HepG2 (cell line): ENCODE results near the gene KATNB1. TPM values are rescaled to one million over a fixed set of nuclear protein-coding genes. Genes with fewer than 3 reads are reported as not detected.

Experiments used
- ATAC-seq: fragments of 200-7000 bp; cut with Tn5 transposase; 3 replicates; pipeline ENCODE4 v1.9.1; 2020; ENCODE audit warnings: mild to moderate bottlenecking, moderate library complexity
- BruUV-seq: library from RNA; stranded (reverse); fragments of 400-500 nt; replicated peaks from 2 replicates; lab custom pipeline; 2021; lab: Mats Ljungman, UMichigan
- CTCF ChIA-PET: fragments of 300-600 bp; formaldehyde crosslinking; extraction: SDS; loops from one replicate; lab custom pipeline; 2021; ENCODE audit warnings: low total read pairs, inconsistent platforms, low intra/inter-chr PET ratio; lab: Yijun Ruan, JAX
- POLR2A ChIA-PET: fragments of 350-600 bp; sonication (Branson Sonifier 250); formaldehyde crosslinking; loops from one replicate; lab custom pipeline; 2020; ENCODE audit warnings: antibody characterized with exemption, inconsistent platforms; lab: Yijun Ruan, JAX
- DNase-seq: peaks from one replicate; pipeline ENCODE4 v3.0.0-alpha.2; 2015; ENCODE audit warnings: low spot score
- FAIRE-seq: peaks from 3 replicates; lab custom pipeline; 2011; peaks lifted over from hg19 to GRCh38; lab: Jason Lieb, UNC
- H2AFZ ChIP-seq: one replicate; pipeline ENCODE4 v1.6.1; 2011; ENCODE audit warnings: low read length, inconsistent platforms
- H3K27ac ChIP-seq: fragments of 300-600 bp; 3 replicates; pipeline ENCODE4 v1.8.0; 2011; ENCODE audit warnings: mixed run types, mild to moderate bottlenecking, mixed read lengths, low read length, inconsistent platforms; ENCODE audit not compliant: insufficient read depth; ENCODE audit errors: extremely low read length
- H3K27me3 ChIP-seq, 2 experiments: fragments of 200-600 bp in 1 of 2; 2 replicates in 1 of 2; 3 replicates in 1 of 2; pipeline versions ENCODE4 v1.6.0 to v1.8.0; 2011; ENCODE audit warnings: low read length in 2 of 2, mild to moderate bottlenecking in 2 of 2, moderate library complexity in 2 of 2, inconsistent platforms in 1 of 2; ENCODE audit not compliant: insufficient read depth in 2 of 2, control insufficient read depth in 1 of 2
- H3K36me3 ChIP-seq, 2 experiments: fragments of 200-600 bp in 1 of 2; replicated peaks in 1 of 2; 2 replicates in 1 of 2; 3 replicates in 1 of 2; pipeline versions ENCODE4 v1.5.1 to v1.8.0; 2011; ENCODE audit warnings: low read length in 2 of 2, inconsistent platforms in 1 of 2; ENCODE audit not compliant: insufficient read depth in 2 of 2, control insufficient read depth in 1 of 2
- H3K4me1 ChIP-seq: 2 replicates; pipeline ENCODE4 v1.5.1; 2012; ENCODE audit warnings: low read length, inconsistent platforms; ENCODE audit not compliant: insufficient read depth
- H3K4me2 ChIP-seq: 2 replicates; pipeline ENCODE4 v1.6.0; 2011; ENCODE audit warnings: low read depth, low read length, inconsistent platforms
- H3K4me3 ChIP-seq, 3 experiments: fragments of 200-600 bp in 1 of 3; sonication (generic), shearing (Covaris generic) in 1 of 3; replicated peaks in 1 of 3; 2 replicates each; pipeline ENCODE4 v1.5.1; 2011 to 2016; ENCODE audit warnings: low read length in 3 of 3, inconsistent platforms in 2 of 3, low read depth in 2 of 3, mild to moderate bottlenecking in 2 of 3, control low read depth in 1 of 3, mixed read lengths in 1 of 3; ENCODE audit not compliant: insufficient read depth in 1 of 3
- H3K79me2 ChIP-seq: one replicate; pipeline ENCODE4 v1.6.1; 2011; ENCODE audit warnings: low read length, inconsistent platforms; ENCODE audit not compliant: insufficient read depth
- H3K9ac ChIP-seq: 2 replicates; pipeline ENCODE4 v1.6.0; 2011; ENCODE audit warnings: mild to moderate bottlenecking, low read depth, low read length, inconsistent platforms; ENCODE audit not compliant: insufficient read depth
- H3K9me3 ChIP-seq: 2 replicates; pipeline ENCODE4 v1.5.1; 2012; ENCODE audit warnings: mild to moderate bottlenecking, low read length
- H4K20me1 ChIP-seq: 2 replicates; pipeline ENCODE4 v1.6.0; 2011; ENCODE audit warnings: inconsistent platforms, mild to moderate bottlenecking, low read length, moderate library complexity; ENCODE audit not compliant: insufficient read depth
- EHMT2 ChIP-seq: fragments of 200-600 bp; sonication (generic); IDR thresholded peaks from 2 replicates; pipeline ENCODE4 v1.7.0; 2017; ENCODE audit warnings: antibody characterized with exemption, low read depth, low read length, borderline replicate concordance
- GATAD2A ChIP-seq: IDR thresholded peaks from 2 replicates; pipeline ENCODE4 v1.6.1; 2016
- GFI1 ChIP-seq: sonication (generic); formaldehyde crosslinking; IDR thresholded peaks from 2 replicates; pipeline ENCODE4 v1.5.0; 2020; ENCODE audit warnings: missing genetic modification reagents, mild to moderate bottlenecking, borderline replicate concordance
- JUND ChIP-seq: sonication (generic); formaldehyde crosslinking; IDR thresholded peaks from 2 replicates; pipeline ENCODE4 v1.8.0; 2022; ENCODE audit warnings: mild to moderate bottlenecking, missing genetic modification reagents
- MEF2D ChIP-seq: sonication (generic); formaldehyde crosslinking; IDR thresholded peaks from 2 replicates; pipeline ENCODE4 v1.5.1; 2020; ENCODE audit warnings: mild to moderate bottlenecking, missing genetic modification reagents
- ZBTB33 ChIP-seq: sonication (generic); formaldehyde crosslinking; IDR thresholded peaks from 2 replicates; pipeline ENCODE4 v1.4.0; 2020; ENCODE audit warnings: missing genetic modification reagents
- ZBTB38 ChIP-seq: sonication (generic); formaldehyde crosslinking; IDR thresholded peaks from 2 replicates; pipeline ENCODE4 v1.5.1; 2020; ENCODE audit warnings: mild to moderate bottlenecking, missing genetic modification reagents
- ZNF121 ChIP-seq: sonication (generic); formaldehyde crosslinking; IDR thresholded peaks from 2 replicates; pipeline ENCODE4 v1.5.0; 2020; ENCODE audit warnings: mild to moderate bottlenecking, missing genetic modification reagents
- ZNF431 ChIP-seq: sonication (generic); formaldehyde crosslinking; IDR thresholded peaks from 2 replicates; pipeline ENCODE4 v1.9.0; 2022; ENCODE audit warnings: missing genetic modification reagents, low read depth, mild to moderate bottlenecking, borderline replicate concordance
- ZNF687 ChIP-seq: sonication (generic); formaldehyde crosslinking; IDR thresholded peaks from 2 replicates; pipeline ENCODE4 v1.5.1; 2020; ENCODE audit warnings: mild to moderate bottlenecking, missing genetic modification reagents, moderate library complexity
- ZNF768 ChIP-seq: sonication (generic); formaldehyde crosslinking; IDR thresholded peaks from 2 replicates; pipeline ENCODE4 v1.4.0; 2020; ENCODE audit warnings: missing genetic modification reagents
- WGBS: methylation state at CpG from one replicate; pipeline ENCODE4 v1.1.6; 2017; ENCODE audit warnings: low lambda C conversion rate; 5-methylcytosine and 5-hydroxymethylcytosine counted together
- in situ Hi-C: cut with HindIII; loops from 2 replicates; pipeline ENCODE4 v1.10.0; 2017; ENCODE audit warnings: low pct_unique_long_range_greater_than_20kb; ENCODE audit not compliant: extremely low pct_ligation_motif_present
- intact Hi-C: fragments of 100-400 bp; cut with micrococcal nuclease; formaldehyde crosslinking; loops from one replicate; pipeline ENCODE4 v1.10.0; 2022; ENCODE audit not compliant: unreplicated experiment
- polyA plus RNA-seq, 8 experiments: library from polyadenylated mRNA; depleted of rRNA in 3 of 8; stranded (reverse) in 7 of 8; unstranded in 1 of 8; fragments of >200 nt; fragmentation: Illumina TruSeq in 4 of 8; extraction: Trizol in 4 of 8; gene quantifications; 2 replicates each; pipeline versions ENCODE4 v1.2.1 to v1.2.3, GENCODE V29; 2011 to 2016; ENCODE audit warnings: low read depth in 4 of 8, missing spikeins in 1 of 8, mixed read lengths in 1 of 8; ENCODE audit not compliant: insufficient read depth in 1 of 8
- total RNA-seq, 5 experiments: library from RNA; depleted of rRNA; stranded (reverse); fragments of >200 nt; fragmentation: Illumina TruSeq; extraction: Trizol; gene quantifications; 2 replicates each; pipeline ENCODE4 v1.2.3, GENCODE V29; 2016; ENCODE audit warnings: low read depth in 1 of 5

The KATNB1 gene
- total and polyA plus RNA-seq, 2 of the 13 experiments (the other 11 are each of a cell fraction or from before 2014, with no cell fraction given) = 31.5 to 43.5 TPM

GRCh38 chr16:57788951-57789350 lies 53.4 kb downstream of the KATNB1 start:
- 96% methylated on average over 10 of the region's 12 CpGs for WGBS

GRCh38 chr16:57791195-57791892 lies 55.8 kb downstream of the KATNB1 start:
- POLR2A ChIA-PET = interaction anchor here (1.0 to 1.5 kb wide), 3 partner anchors 10 to 11 kb away, joined by 3 to 6 read pairs (median 4); partner anchors contain the start of gene KIFC3
- TF ChIP-seq ZNF687 (CRISPR knock-in tag) (peak; percentile 46), ZBTB33 (CRISPR knock-in tag) (peak; percentile 66; the same call in 1 of the 2 replicates), GFI1 (CRISPR knock-in tag) (no peak), ZNF431 (CRISPR knock-in tag) (no peak), GATAD2A (CRISPR knock-in tag) (no peak), ZBTB38 (CRISPR knock-in tag) (peak; percentile 74; the same call in 1 of the 2 replicates)
- H3K9me3 ChIP-seq = no peaks in the 10 kb centered on the region
- no peak overlapping the region for H3K9ac ChIP-seq
- H3K36me3 ChIP-seq = peaks cover 32 to 61% of the 10 kb centered on the region in 2 experiments
- DNase-seq = no peak
- in situ Hi-C loops = no loop called here
- no peak overlapping the region for H2AFZ ChIP-seq
- no peak overlapping the region for H3K4me2 ChIP-seq
- CTCF ChIA-PET = no interaction called here
- no peaks in the 10 kb centered on the region for H4K20me1 ChIP-seq
- BruUV-seq = no TSS peak
- no peak overlapping the region for H3K27ac ChIP-seq
- WGBS = 98% methylated on average over 11 of the region's 13 CpGs
- H3K4me3 ChIP-seq = no peak overlapping the region
- peaks cover 30% of the 10 kb centered on the region for H3K4me1 ChIP-seq
- intact Hi-C loops = no loop called here
- no peaks in the 10 kb centered on the region for H3K27me3 ChIP-seq
- ATAC-seq = no peak
- peaks cover 5% of the 10 kb centered on the region for H3K79me2 ChIP-seq
- FAIRE-seq = no peak

More at GRCh38 chr16:57788951-57789350, 53.4 kb downstream of the KATNB1 start:
- no peaks in the 10 kb centered on the region for H4K20me1 ChIP-seq
- TF ChIP-seq JUND (CRISPR knock-in tag) (no peak), ZNF768 (CRISPR knock-in tag) (0 out of 2 replicates have a peak, but pooled peaks have one; percentile 13), MEF2D (CRISPR knock-in tag) (no peak), EHMT2 (no peak), ZNF121 (no peak)
- no peak for FAIRE-seq
- no peak for ATAC-seq
- intact Hi-C loops (no loop called here), in situ Hi-C loops (no loop called here)
- ChIA-PET CTCF (no interaction called here), POLR2A (interaction anchor here (8.1 kb wide), 1 partner anchor 10 kb away, joined by 141 read pairs; the partner anchor contains the start of gene KIFC3)
- no TSS peak for BruUV-seq
- H3K9ac ChIP-seq = no peak overlapping the region
- DNase-seq = no peak
- H2AFZ ChIP-seq = no peak overlapping the region
- H3K79me2 ChIP-seq = no peaks in the 10 kb centered on the region
- H3K27ac ChIP-seq = no peak overlapping the region
- no peak overlapping the region for H3K4me2 ChIP-seq
- no peak overlapping the region for H3K4me3 ChIP-seq
- no peaks in the 10 kb centered on the region for H3K27me3 ChIP-seq
- peaks cover 27 to 57% of the 10 kb centered on the region in 2 experiments for H3K36me3 ChIP-seq
- H3K4me1 ChIP-seq = peaks cover 23% of the 10 kb centered on the region
- H3K9me3 ChIP-seq = no peaks in the 10 kb centered on the region
